CD14-positive monocyte (primary cell): ENCODE results near the gene CCNY. TPM values are rescaled to one million over a fixed set of nuclear protein-coding genes. Genes with fewer than 3 reads are reported as not detected.

ENCODE experiments used
- DNase-seq, 3 donors: peaks; one replicate each; pipeline ENCODE4 v3.0.0-alpha.2; 2011 to 2022
- H2AFZ ChIP-seq: 2 replicates; pipeline ENCODE4 v1.6.0; 2012; ENCODE audit warnings: mild to moderate bottlenecking, low read depth, low read length, inconsistent platforms; ENCODE audit not compliant: insufficient read depth, poor library complexity, severe bottlenecking
- H3K27ac ChIP-seq, 2 donors: 1 replicate in 1 of 2; 2 replicates in 1 of 2; pipeline ENCODE4 v1.5.1; 2012 to 2013; ENCODE audit warnings: low read length in 2 of 2, control low read depth in 1 of 2, inconsistent platforms in 1 of 2, low read depth in 1 of 2, mild to moderate bottlenecking in 1 of 2
- H3K27me3 ChIP-seq, 2 donors: one replicate each; pipeline versions ENCODE4 v1.6.0 to v1.6.1; 2011 to 2013; ENCODE audit warnings: low read length in 2 of 2; ENCODE audit not compliant: control insufficient read depth in 2 of 2, insufficient read depth in 2 of 2
- H3K36me3 ChIP-seq, 2 donors: replicated peaks in 1 of 2; 1 replicate in 1 of 2; 2 replicates in 1 of 2; pipeline versions ENCODE4 v1.5.1 to v1.6.1; 2012 to 2013; ENCODE audit warnings: low read length in 2 of 2, control low read depth in 1 of 2, inconsistent platforms in 1 of 2, mild to moderate bottlenecking in 1 of 2; ENCODE audit not compliant: insufficient read depth in 2 of 2, control insufficient read depth in 1 of 2
- H3K4me1 ChIP-seq, 2 donors: 1 replicate in 1 of 2; 2 replicates in 1 of 2; pipeline versions ENCODE4 v1.5.1 to v1.6.1; 2012 to 2013; ENCODE audit warnings: low read length in 2 of 2, control low read depth in 1 of 2, inconsistent platforms in 1 of 2, mild to moderate bottlenecking in 1 of 2, moderate library complexity in 1 of 2; ENCODE audit not compliant: insufficient read depth in 2 of 2, control insufficient read depth in 1 of 2
- H3K4me2 ChIP-seq: replicated peaks from 2 replicates; pipeline ENCODE3; 2012; ENCODE audit warnings: low read length, moderate library complexity, mild to moderate bottlenecking; ENCODE audit not compliant: poor library complexity, severe bottlenecking; ENCODE audit errors: extremely low read depth
- H3K4me3 ChIP-seq, 3 experiments: fragments of 200-600 bp in 1 of 3; sonication (generic) in 1 of 3; replicated peaks in 1 of 3; 1 replicate in 2 of 3; 2 replicates in 1 of 3; pipeline ENCODE4 v1.5.1; 2011 to 2013; ENCODE audit warnings: low read length in 3 of 3, mild to moderate bottlenecking in 3 of 3, control low read depth in 2 of 3, low read depth in 2 of 3, inconsistent platforms in 1 of 3, moderate library complexity in 1 of 3
- H3K79me2 ChIP-seq: 2 replicates; pipeline ENCODE4 v1.6.0; 2012; ENCODE audit warnings: mild to moderate bottlenecking, control low read depth, inconsistent platforms, low read length, moderate library complexity; ENCODE audit not compliant: insufficient read depth
- H3K9ac ChIP-seq: 2 replicates; pipeline ENCODE4 v1.6.0; 2017; ENCODE audit warnings: low read length, mild to moderate bottlenecking; ENCODE audit not compliant: insufficient read depth, poor library complexity, severe bottlenecking
- H3K9me3 ChIP-seq, 2 donors: replicated peaks in 1 of 2; 1 replicate in 1 of 2; 2 replicates in 1 of 2; pipeline versions ENCODE4 v1.5.1 to v1.6.1; 2012 to 2013; ENCODE audit warnings: low read length in 2 of 2, control low read depth in 1 of 2; ENCODE audit not compliant: control insufficient read depth in 1 of 2, insufficient read depth in 1 of 2
- H4K20me1 ChIP-seq: 2 replicates; pipeline ENCODE4 v1.6.0; 2012; ENCODE audit warnings: mild to moderate bottlenecking, low read length, control low read depth, moderate library complexity; ENCODE audit not compliant: insufficient read depth
- H3K27ac Mint-ChIP-seq, 7 donors: one replicate each; pipeline ENCODE4 v1.8.0; 2020; ENCODE audit warnings: mild to moderate bottlenecking in 7 of 7, mixed read lengths in 7 of 7, moderate library complexity in 6 of 7, inconsistent platforms in 2 of 7
- H3K27me3 Mint-ChIP-seq, 3 donors: one replicate each; pipeline ENCODE4 v1.8.0; 2021 to 2022; ENCODE audit warnings: low read depth in 3 of 3, mild to moderate bottlenecking in 3 of 3, mixed read lengths in 3 of 3, moderate library complexity in 3 of 3, inconsistent platforms in 1 of 3
- H3K36me3 Mint-ChIP-seq, 2 donors: one replicate each; pipeline ENCODE4 v1.8.0; 2020; ENCODE audit warnings: mixed read lengths in 2 of 2, inconsistent platforms in 1 of 2, mild to moderate bottlenecking in 1 of 2
- H3K4me1 Mint-ChIP-seq: one replicate; pipeline ENCODE4 v1.8.0; 2020; ENCODE audit warnings: mild to moderate bottlenecking, mixed read lengths
- H3K4me3 Mint-ChIP-seq, 2 donors: one replicate each; pipeline ENCODE4 v1.8.0; 2020; ENCODE audit warnings: mild to moderate bottlenecking in 2 of 2, mixed read lengths in 2 of 2, moderate library complexity in 1 of 2
- H3K9me3 Mint-ChIP-seq, 7 donors: one replicate each; pipeline ENCODE4 v1.8.0; 2020 to 2022; ENCODE audit warnings: mixed read lengths in 7 of 7, mild to moderate bottlenecking in 6 of 7, moderate library complexity in 6 of 7, inconsistent platforms in 2 of 7
- WGBS: methylation state at CpG from one replicate; pipeline ENCODE4 v1.1.5; 2013; ENCODE audit warnings: missing lambda C conversion rate; ENCODE audit not compliant: insufficient coverage; 5-methylcytosine and 5-hydroxymethylcytosine counted together
- intact Hi-C, 2 donors: fragments of 100-400 bp; cut with micrococcal nuclease; formaldehyde crosslinking; loops; one replicate each; pipeline versions ENCODE4 v1.15.0 to v1.15.1; 2023
- polyA plus RNA-seq, 3 donors: library from polyadenylated mRNA; depleted of rRNA in 1 of 3; unstranded in 2 of 3; stranded (reverse) in 1 of 3; fragments of 300-500 nt in 2 of 3; fragments of >200 nt in 1 of 3; fragmentation: Illumina TruSeq in 2 of 3; gene quantifications; 1 replicate in 2 of 3; 2 replicates in 1 of 3; pipeline ENCODE4 v1.2.3, GENCODE V29; 2012 to 2021
- TF ChIP-seq, protein P1 (sequence below): fragments of 200-600 bp; IDR thresholded peaks from one replicate; pipeline ENCODE4 v1.8.0; 2022; ENCODE audit warnings: antibody characterized with exemption, mild to moderate bottlenecking

Gene CCNY
- polyA plus RNA-seq, 3 donors, result 39.9 to 116 (median 64.8) TPM

GRCh38 chr10:35423505-35424306 is 87.4 kb downstream of the CCNY start:
- Histone ChIP-seq H3K27ac (peak overlapping the region in 1 of 2 donors; percentile 6), H3K79me2 (peaks cover 99% of the 10 kb centered on the region)

DNA sequence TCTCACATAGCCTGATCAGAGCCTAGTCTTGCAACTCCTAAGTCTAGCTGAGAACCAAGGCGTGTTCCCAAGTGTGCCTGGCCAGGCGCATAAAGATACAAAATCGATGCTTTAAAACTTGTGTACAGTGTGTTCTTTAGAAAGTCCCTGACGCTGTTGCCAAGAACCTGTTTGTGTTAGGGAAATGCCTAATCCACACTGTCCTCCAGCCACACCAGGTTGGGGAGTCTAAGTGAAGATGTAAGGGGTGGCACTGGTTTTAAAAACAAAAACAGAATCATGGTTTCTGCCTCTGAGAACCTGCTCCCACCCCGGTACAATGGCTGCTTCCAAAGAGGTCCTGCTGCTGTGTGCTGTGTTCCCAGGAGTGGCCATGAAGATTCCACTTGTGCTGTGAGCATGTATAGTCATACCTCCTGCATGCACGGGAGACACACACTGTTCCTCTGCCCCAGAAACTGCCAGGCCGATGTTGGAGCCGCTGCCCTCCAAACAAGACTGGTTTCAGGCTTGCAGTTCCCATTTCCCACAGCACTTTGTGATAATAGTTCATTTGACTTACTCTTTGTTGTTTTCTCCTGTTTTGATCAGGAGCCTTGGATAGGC is 88.5 kb downstream of the CCNY start:
- Histone ChIP-seq H4K20me1 (peaks cover 97% of the 10 kb centered on the region), H3K4me1 (peaks cover 5 to 6% of the 10 kb centered on the region in 2 donors), H2AFZ (no peak overlapping the region), H3K9ac (no peak overlapping the region), H3K36me3 (peaks cover 0 to 14% of the 10 kb centered on the region in 2 donors), H3K9me3 (no peaks in the 10 kb centered on the region), H3K4me2 (no peak overlapping the region), H3K27ac (peak overlapping the region in 1 of 2 donors; percentile 33), H3K4me3 (no peak overlapping the region), H3K27me3 (no peaks in the 10 kb centered on the region), H3K79me2 (peaks cover 97% of the 10 kb centered on the region)
- H3K9me3 Mint-ChIP-seq, result no peaks in the 10 kb centered on the region
- DNase-seq, result no peak
- H3K4me3 Mint-ChIP-seq, result no peak overlapping the region
- no peaks in the 10 kb centered on the region for H3K27me3 Mint-ChIP-seq
- H3K4me1 Mint-ChIP-seq, result peaks cover 49% of the 10 kb centered on the region
- peak overlapping the region in 3 of 7 donors; percentile 16 to 52 (median 48) for H3K27ac Mint-ChIP-seq
- 98% methylated on average over 4 of the region's 8 CpGs for WGBS
- intact Hi-C loops, result no loop called here
- TF ChIP-seq, protein P1, sequence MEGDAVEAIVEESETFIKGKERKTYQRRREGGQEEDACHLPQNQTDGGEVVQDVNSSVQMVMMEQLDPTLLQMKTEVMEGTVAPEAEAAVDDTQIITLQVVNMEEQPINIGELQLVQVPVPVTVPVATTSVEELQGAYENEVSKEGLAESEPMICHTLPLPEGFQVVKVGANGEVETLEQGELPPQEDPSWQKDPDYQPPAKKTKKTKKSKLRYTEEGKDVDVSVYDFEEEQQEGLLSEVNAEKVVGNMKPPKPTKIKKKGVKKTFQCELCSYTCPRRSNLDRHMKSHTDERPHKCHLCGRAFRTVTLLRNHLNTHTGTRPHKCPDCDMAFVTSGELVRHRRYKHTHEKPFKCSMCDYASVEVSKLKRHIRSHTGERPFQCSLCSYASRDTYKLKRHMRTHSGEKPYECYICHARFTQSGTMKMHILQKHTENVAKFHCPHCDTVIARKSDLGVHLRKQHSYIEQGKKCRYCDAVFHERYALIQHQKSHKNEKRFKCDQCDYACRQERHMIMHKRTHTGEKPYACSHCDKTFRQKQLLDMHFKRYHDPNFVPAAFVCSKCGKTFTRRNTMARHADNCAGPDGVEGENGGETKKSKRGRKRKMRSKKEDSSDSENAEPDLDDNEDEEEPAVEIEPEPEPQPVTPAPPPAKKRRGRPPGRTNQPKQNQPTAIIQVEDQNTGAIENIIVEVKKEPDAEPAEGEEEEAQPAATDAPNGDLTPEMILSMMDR, result no peak
- H3K36me3 Mint-ChIP-seq, result peaks cover 10 to 26% of the 10 kb centered on the region in 2 donors

More at GRCh38 chr10:35423505-35424306, 87.4 kb downstream of the CCNY start:
- Mint-ChIP-seq H3K4me1 (peaks cover 51% of the 10 kb centered on the region), H3K36me3 (peaks cover 10 to 26% of the 10 kb centered on the region in 2 donors), H3K27ac (peak overlapping the region in 1 of 7 donors; percentile 21), H3K9me3 (no peaks in the 10 kb centered on the region), H3K4me3 (no peak overlapping the region), H3K27me3 (no peaks in the 10 kb centered on the region)
- no peak for DNase-seq
- Histone ChIP-seq H3K4me2 (no peak overlapping the region), H3K27me3 (no peaks in the 10 kb centered on the region), H3K9ac (no peak overlapping the region), H3K4me3 (no peak overlapping the region), H2AFZ (no peak overlapping the region), H4K20me1 (peaks cover 99% of the 10 kb centered on the region), H3K4me1 (peaks cover 4 to 6% of the 10 kb centered on the region in 2 donors), H3K36me3 (peaks cover 0 to 14% of the 10 kb centered on the region in 2 donors), H3K9me3 (no peaks in the 10 kb centered on the region)
- intact Hi-C loops, result no loop called here
- 80% methylated on average over 1 of the region's 11 CpGs for WGBS
- TF ChIP-seq, protein P1, result no peak
